PC-9 (cell line): ENCODE measurements around the gene ROBO1.

Source experiments
- CTCF ChIP-seq: fragments of 200-600 bp; sonication (generic); conservative IDR thresholded peaks from 2 replicates; pipeline ENCODE4 v1.6.1; 2017; ENCODE audit warnings: mixed run types, antibody characterized with exemption, mild to moderate bottlenecking, moderate library complexity
- EZH2 ChIP-seq: fragments of 200-600 bp; sonication (generic); IDR thresholded peaks from 2 replicates; pipeline ENCODE4 v1.8.0; 2017; ENCODE audit warnings: antibody characterized with exemption, low read depth

GRCh38 chr3:79172241-79172640 is 595.6 kb downstream of the ROBO1 start:
- TF ChIP-seq CTCF (no peak), EZH2 (no peak)
